Endothelial cell of umbilical vein (primary cell): ENCODE data around the gene TPP1.

Source experiments
- FOS ChIP-seq: IDR thresholded peaks from 2 replicates; pipeline ENCODE4 v1.6.1; 2011; ENCODE audit warnings: mild to moderate bottlenecking, low read length, moderate library complexity, borderline replicate concordance; ENCODE audit not compliant: insufficient read depth
- POLR2A ChIP-seq: IDR thresholded peaks from 2 replicates; pipeline ENCODE4 v1.6.1; 2012; ENCODE audit warnings: low read depth, mild to moderate bottlenecking, control low read depth, low read length
- POLR2AphosphoS5 ChIP-seq: IDR thresholded peaks from 2 replicates; pipeline ENCODE4 v1.6.1; 2012; ENCODE audit warnings: low read depth, mild to moderate bottlenecking, control low read depth, low read length, moderate library complexity; ENCODE audit not compliant: insufficient read depth
- TF ChIP-seq, protein P1 (sequence below), 2 donors: IDR thresholded peaks; 1 replicate in 1 of 2; 2 replicates in 1 of 2; pipeline ENCODE4 v1.5.1; 2011; ENCODE audit warnings: low read length in 2 of 2, mild to moderate bottlenecking in 2 of 2, moderate library complexity in 2 of 2, control low read depth in 1 of 2, inconsistent platforms in 1 of 2, low read depth in 1 of 2; ENCODE audit not compliant: insufficient read depth in 1 of 2; ENCODE audit errors: extremely low read depth in 1 of 2
- TF ChIP-seq, protein P2 (sequence below): IDR thresholded peaks from 2 replicates; pipeline ENCODE4 v1.6.1; 2011; ENCODE audit not compliant: insufficient read depth, insufficient read length

DNA sequence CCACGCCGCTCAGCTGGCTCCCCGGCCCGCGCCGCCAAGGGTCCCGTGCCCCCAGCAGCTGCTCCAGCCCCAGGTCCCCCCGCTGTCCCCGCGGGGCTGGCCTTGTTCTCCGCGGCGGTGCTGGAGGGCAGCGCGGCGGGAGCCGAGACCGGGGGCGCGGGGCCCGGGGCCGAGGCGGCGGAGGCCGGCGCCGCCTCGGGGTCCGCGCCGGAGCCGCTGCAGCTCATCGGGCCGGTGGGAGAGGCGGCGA is 7.3 kb downstream of the TPP1 start:
- TF ChIP-seq, protein P1, sequence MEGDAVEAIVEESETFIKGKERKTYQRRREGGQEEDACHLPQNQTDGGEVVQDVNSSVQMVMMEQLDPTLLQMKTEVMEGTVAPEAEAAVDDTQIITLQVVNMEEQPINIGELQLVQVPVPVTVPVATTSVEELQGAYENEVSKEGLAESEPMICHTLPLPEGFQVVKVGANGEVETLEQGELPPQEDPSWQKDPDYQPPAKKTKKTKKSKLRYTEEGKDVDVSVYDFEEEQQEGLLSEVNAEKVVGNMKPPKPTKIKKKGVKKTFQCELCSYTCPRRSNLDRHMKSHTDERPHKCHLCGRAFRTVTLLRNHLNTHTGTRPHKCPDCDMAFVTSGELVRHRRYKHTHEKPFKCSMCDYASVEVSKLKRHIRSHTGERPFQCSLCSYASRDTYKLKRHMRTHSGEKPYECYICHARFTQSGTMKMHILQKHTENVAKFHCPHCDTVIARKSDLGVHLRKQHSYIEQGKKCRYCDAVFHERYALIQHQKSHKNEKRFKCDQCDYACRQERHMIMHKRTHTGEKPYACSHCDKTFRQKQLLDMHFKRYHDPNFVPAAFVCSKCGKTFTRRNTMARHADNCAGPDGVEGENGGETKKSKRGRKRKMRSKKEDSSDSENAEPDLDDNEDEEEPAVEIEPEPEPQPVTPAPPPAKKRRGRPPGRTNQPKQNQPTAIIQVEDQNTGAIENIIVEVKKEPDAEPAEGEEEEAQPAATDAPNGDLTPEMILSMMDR (IDR thresholded peaks at IDR 0.05; ENCODE audit: extremely low read depth in 1 of 2, insufficient read depth in 1 of 2, low read depth in 1 of 2, low read length in 2 of 2), result no peak
- TF ChIP-seq POLR2A (peak; percentile 95), FOS (no peak), POLR2AphosphoS5 (no peak)
- TF ChIP-seq, protein P2, sequence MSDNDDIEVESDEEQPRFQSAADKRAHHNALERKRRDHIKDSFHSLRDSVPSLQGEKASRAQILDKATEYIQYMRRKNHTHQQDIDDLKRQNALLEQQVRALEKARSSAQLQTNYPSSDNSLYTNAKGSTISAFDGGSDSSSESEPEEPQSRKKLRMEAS, result no peak
